ENCODE data around the gene PRAMEF13.
"Not testable (repeated sequence)": the region's sequence is repeated elsewhere in the genome, so short reads cannot be mapped to it uniquely, and the experiment has no call there.

The PRAMEF13 gene

GRCh38 chr1:13201309-13201708 lies at the start of gene PRAMEF13:
Gene PRAMEF13, minus strand, starts transcription at chr1:13201409. Its CDS starts 1,820 bp downstream, at chr1:13199589.
- DNase-seq: not testable (repeated sequence)

GRCh38 chr1:13247122-13247521 lies 45.9 kb upstream of the PRAMEF13 start:
- not testable (repeated sequence) for DNase-seq

- not testable (repeated sequence) for DNase-seq
Observed at GRCh38 chr1:13246554-13246871, 45.3 kb upstream of the PRAMEF13 start.

GRCh38 chr1:13245841-13246553 lies 44.8 kb upstream of the PRAMEF13 start:
- DNase-seq: not testable (repeated sequence)

GRCh38 chr1:13243536-13244263 lies 42.5 kb upstream of the PRAMEF13 start:
- not testable (repeated sequence) for DNase-seq

- not testable (repeated sequence) for DNase-seq
Observed at GRCh38 chr1:13239633-13240032, 38.4 kb upstream of the PRAMEF13 start.

- DNase-seq: not testable (repeated sequence)
Observed at GRCh38 chr1:13237572-13237971, 36.4 kb upstream of the PRAMEF13 start.

- not testable (repeated sequence) for DNase-seq
Observed at GRCh38 chr1:13234057-13234456, 32.8 kb upstream of the PRAMEF13 start.

- not testable (repeated sequence) for DNase-seq
Observed at GRCh38 chr1:13232056-13232455, 30.8 kb upstream of the PRAMEF13 start.

- not testable (repeated sequence) for DNase-seq
Observed at GRCh38 chr1:13231061-13231750, 30.0 kb upstream of the PRAMEF13 start.

- not testable (repeated sequence) for DNase-seq
Observed at GRCh38 chr1:13230601-13231000, 29.4 kb upstream of the PRAMEF13 start.

GRCh38 chr1:13230096-13230495 lies 28.9 kb upstream of the PRAMEF13 start:
- not testable (repeated sequence) for DNase-seq

- DNase-seq: peak; percentile 61 to 64
Observed at GRCh38 chr1:13228343-13228781, 27.2 kb upstream of the PRAMEF13 start.

- not testable (repeated sequence) for DNase-seq
Observed at GRCh38 chr1:13227271-13228055, 26.3 kb upstream of the PRAMEF13 start.

GRCh38 chr1:13225675-13226204 lies 24.5 kb upstream of the PRAMEF13 start, which contains the start of gene PRAMEF18:
Gene PRAMEF18, minus strand, starts transcription at chr1:13226154. Its CDS starts 48 bp downstream, at chr1:13226106.
- not testable (repeated sequence) for DNase-seq

GRCh38 chr1:13224480-13225060 lies 23.4 kb upstream of the PRAMEF13 start:
- DNase-seq: no peak

- not testable (repeated sequence) for DNase-seq
Observed at GRCh38 chr1:13222788-13223187, 21.6 kb upstream of the PRAMEF13 start.

GRCh38 chr1:13219203-13219602 lies 18.0 kb upstream of the PRAMEF13 start:
- DNase-seq: not testable (repeated sequence)

- DNase-seq: not testable (repeated sequence)
Observed at GRCh38 chr1:13216619-13217018, 15.4 kb upstream of the PRAMEF13 start.

- not testable (repeated sequence) for DNase-seq
Observed at GRCh38 chr1:13208712-13209111, 7.5 kb upstream of the PRAMEF13 start.

- DNase-seq: not testable (repeated sequence)
Observed at GRCh38 chr1:13171548-13171947, 29.7 kb downstream of the PRAMEF13 start, which contains the start of gene PRAMEF9. Gene PRAMEF9, plus strand, starts transcription at chr1:13171848. Its CDS starts 3,433 bp downstream, at chr1:13175281.

GRCh38 chr1:13165531-13165930 lies 35.7 kb downstream of the PRAMEF13 start, which contains the start of gene HNRNPCL4:
Gene HNRNPCL4, minus strand, starts transcription at chr1:13165631. Its CDS starts 164 bp downstream, at chr1:13165467.
- DNase-seq: not testable (repeated sequence)

Data from activated CD4-positive, alpha-beta T cell treated with anti-CD3 and anti-CD28 coated beads, Interleukin-2, amount 50 U/mL, for 48 hours (primary cell).